Hepatocyte (in vitro differentiated cells): ENCODE results near the gene GEMIN4.
"Not testable (repeated sequence)": the region's sequence is repeated elsewhere in the genome, so short reads cannot be mapped to it uniquely, and the experiment has no call there.

Experiments
- EZH2phosphoT487 ChIP-seq: fragments of 200-600 bp; sonication (generic); IDR thresholded peaks from one replicate; pipeline ENCODE4 v1.6.1; 2018; ENCODE audit warnings: antibody characterized with exemption, mild to moderate bottlenecking, low read depth, moderate library complexity; ENCODE audit not compliant: unreplicated experiment, severe bottlenecking
- TF ChIP-seq, protein P1 (sequence below): fragments of 200-600 bp; sonication (generic); IDR thresholded peaks from 2 replicates; pipeline ENCODE4 v1.5.1; 2016; ENCODE audit warnings: antibody characterized with exemption, mild to moderate bottlenecking; ENCODE audit not compliant: poor library complexity

DNA sequence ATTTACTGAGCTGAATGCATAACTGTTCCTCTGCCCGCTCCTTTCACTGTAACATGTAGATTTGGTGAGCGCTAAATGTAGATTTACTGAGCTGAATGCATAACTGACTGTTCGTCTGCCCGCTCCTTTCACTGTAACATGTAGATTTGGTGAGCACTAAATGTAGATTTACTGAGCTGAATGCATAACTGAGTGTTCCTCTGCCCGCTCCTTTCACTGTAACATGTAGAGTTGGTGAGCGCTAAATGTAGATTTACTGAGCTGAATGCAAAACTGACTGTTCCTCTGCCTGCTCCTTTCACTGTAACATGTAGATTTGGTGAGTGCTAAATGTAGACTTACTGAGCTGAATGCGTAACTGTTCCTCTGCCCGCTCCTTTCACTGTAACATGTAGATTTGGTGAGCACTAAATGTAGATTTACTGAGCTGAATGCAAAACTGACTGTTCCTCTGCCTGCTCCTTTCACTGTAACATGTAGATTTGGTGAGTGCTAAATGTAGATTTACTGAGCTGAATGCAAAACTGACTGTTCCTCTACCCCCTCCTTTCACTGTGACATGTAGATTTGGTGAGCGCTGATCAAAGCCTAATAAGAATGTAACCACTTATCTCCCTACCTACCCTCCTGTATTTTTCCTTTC lies 3.4 kb upstream of the GEMIN4 start:
- TF ChIP-seq, protein P1, sequence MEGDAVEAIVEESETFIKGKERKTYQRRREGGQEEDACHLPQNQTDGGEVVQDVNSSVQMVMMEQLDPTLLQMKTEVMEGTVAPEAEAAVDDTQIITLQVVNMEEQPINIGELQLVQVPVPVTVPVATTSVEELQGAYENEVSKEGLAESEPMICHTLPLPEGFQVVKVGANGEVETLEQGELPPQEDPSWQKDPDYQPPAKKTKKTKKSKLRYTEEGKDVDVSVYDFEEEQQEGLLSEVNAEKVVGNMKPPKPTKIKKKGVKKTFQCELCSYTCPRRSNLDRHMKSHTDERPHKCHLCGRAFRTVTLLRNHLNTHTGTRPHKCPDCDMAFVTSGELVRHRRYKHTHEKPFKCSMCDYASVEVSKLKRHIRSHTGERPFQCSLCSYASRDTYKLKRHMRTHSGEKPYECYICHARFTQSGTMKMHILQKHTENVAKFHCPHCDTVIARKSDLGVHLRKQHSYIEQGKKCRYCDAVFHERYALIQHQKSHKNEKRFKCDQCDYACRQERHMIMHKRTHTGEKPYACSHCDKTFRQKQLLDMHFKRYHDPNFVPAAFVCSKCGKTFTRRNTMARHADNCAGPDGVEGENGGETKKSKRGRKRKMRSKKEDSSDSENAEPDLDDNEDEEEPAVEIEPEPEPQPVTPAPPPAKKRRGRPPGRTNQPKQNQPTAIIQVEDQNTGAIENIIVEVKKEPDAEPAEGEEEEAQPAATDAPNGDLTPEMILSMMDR: not testable (repeated sequence)
- not testable (repeated sequence) for TF ChIP-seq EZH2phosphoT487
